K562 (cell line): Measurements from ENCODE around the gene CPEB1. TPM values are rescaled to one million over a fixed set of nuclear protein-coding genes. Genes with fewer than 3 reads are reported as not detected.

Experiments
- EP400 ChIP-seq: fragments of 450-650 bp; IDR thresholded peaks from 2 replicates; pipeline ENCODE4 v1.6.1; 2017; ENCODE audit warnings: antibody characterized with exemption, mild to moderate bottlenecking, moderate library complexity
- ETV1 ChIP-seq: fragments of 450-650 bp; conservative IDR thresholded peaks from 2 replicates; pipeline ENCODE4 v1.6.1; 2016; ENCODE audit warnings: missing genetic modification characterization, control low read depth, low read depth, missing compliant biosample characterization
- HNRNPUL1 ChIP-seq: fragments of 200-400 bp; formaldehyde crosslinking; IDR thresholded peaks from 2 replicates; pipeline ENCODE4 v1.6.1; 2017; ENCODE audit warnings: low read length
- KAT7 ChIP-seq: sonication (generic); formaldehyde crosslinking; IDR thresholded peaks from 2 replicates; pipeline ENCODE4 v1.8.0; 2022; ENCODE audit warnings: missing genetic modification reagents, mild to moderate bottlenecking, borderline replicate concordance
- KDM4B ChIP-seq, 2 experiments: fragments of 450-650 bp in 1 of 2; sonication (generic) in 1 of 2; IDR thresholded peaks; 2 replicates each; pipeline ENCODE4 v1.6.1; 2016 to 2017; ENCODE audit warnings: borderline replicate concordance in 2 of 2, antibody characterized with exemption in 1 of 2, low read depth in 1 of 2, mild to moderate bottlenecking in 1 of 2
- NUFIP1 ChIP-seq: fragments of 450-650 bp; IDR thresholded peaks from 2 replicates; pipeline ENCODE4 v1.6.1; 2018; ENCODE audit not compliant: partially characterized antibody
- TBL1XR1 ChIP-seq, 2 experiments: IDR thresholded peaks; 2 replicates each; pipeline ENCODE4 v1.6.1; 2012; ENCODE audit warnings: improper control_type of control experiment in 2 of 2, low read length in 2 of 2, mild to moderate bottlenecking in 1 of 2
- ZNF282 ChIP-seq: sonication (generic); formaldehyde crosslinking; IDR thresholded peaks from 2 replicates; pipeline ENCODE4 v1.8.1; 2023; ENCODE audit warnings: missing genetic modification reagents
- ZNF347 ChIP-seq: fragments of 450-650 bp; formaldehyde crosslinking; IDR thresholded peaks from 2 replicates; pipeline ENCODE4 v1.4.0; 2020; ENCODE audit warnings: low read depth, mild to moderate bottlenecking, moderate library complexity
- polyA plus RNA-seq, 8 experiments: library from polyadenylated mRNA; depleted of rRNA in 4 of 8; stranded (reverse) in 5 of 8; unstranded in 3 of 8; fragments of >200 nt; fragmentation: Nextera tagmentation in 2 of 8; fragmentation: Illumina TruSeq in 1 of 8; extraction: Ambion mirVana in 2 of 8; extraction: Trizol in 1 of 8; gene quantifications; 2 replicates each; pipeline versions ENCODE4 v1.2.1 to v1.2.3, GENCODE V29; 2011 to 2014; ENCODE audit warnings: inconsistent platforms in 1 of 8, missing spikeins in 1 of 8
- total RNA-seq, 7 experiments: library from RNA; depleted of rRNA in 6 of 7; stranded (reverse); fragments of >200 nt in 6 of 7; fragmentation: Illumina TruSeq in 2 of 7; extraction: Trizol in 2 of 7; gene quantifications; 2 replicates each; pipeline versions ENCODE4 v1.2.1 to v1.2.3, GENCODE V29; 2011 to 2021; ENCODE audit warnings: low replicate concordance in 1 of 7
- TF ChIP-seq, protein P1 (sequence below): fragments of 450-650 bp; IDR thresholded peaks from 2 replicates; pipeline ENCODE4 v1.6.1; 2016; ENCODE audit warnings: low read depth
- TF ChIP-seq, protein P2 (sequence below), 2 experiments: fragments of 450-650 bp; conservative IDR thresholded peaks; 2 replicates each; pipeline ENCODE4 v1.6.1; 2017; ENCODE audit warnings: mild to moderate bottlenecking in 2 of 2, moderate library complexity in 2 of 2
- TF ChIP-seq, protein P3 (sequence below): fragments of 450-650 bp; IDR thresholded peaks from 2 replicates; pipeline ENCODE4 v1.6.1; 2017; ENCODE audit warnings: antibody characterized with exemption, mild to moderate bottlenecking

The CPEB1 gene
- total and polyA plus RNA-seq, 9 of the 15 experiments (the other 6 are each of a cell fraction or from before 2014, with no cell fraction given), result 2.2 to 13.4 (median 9.7) TPM

DNA sequence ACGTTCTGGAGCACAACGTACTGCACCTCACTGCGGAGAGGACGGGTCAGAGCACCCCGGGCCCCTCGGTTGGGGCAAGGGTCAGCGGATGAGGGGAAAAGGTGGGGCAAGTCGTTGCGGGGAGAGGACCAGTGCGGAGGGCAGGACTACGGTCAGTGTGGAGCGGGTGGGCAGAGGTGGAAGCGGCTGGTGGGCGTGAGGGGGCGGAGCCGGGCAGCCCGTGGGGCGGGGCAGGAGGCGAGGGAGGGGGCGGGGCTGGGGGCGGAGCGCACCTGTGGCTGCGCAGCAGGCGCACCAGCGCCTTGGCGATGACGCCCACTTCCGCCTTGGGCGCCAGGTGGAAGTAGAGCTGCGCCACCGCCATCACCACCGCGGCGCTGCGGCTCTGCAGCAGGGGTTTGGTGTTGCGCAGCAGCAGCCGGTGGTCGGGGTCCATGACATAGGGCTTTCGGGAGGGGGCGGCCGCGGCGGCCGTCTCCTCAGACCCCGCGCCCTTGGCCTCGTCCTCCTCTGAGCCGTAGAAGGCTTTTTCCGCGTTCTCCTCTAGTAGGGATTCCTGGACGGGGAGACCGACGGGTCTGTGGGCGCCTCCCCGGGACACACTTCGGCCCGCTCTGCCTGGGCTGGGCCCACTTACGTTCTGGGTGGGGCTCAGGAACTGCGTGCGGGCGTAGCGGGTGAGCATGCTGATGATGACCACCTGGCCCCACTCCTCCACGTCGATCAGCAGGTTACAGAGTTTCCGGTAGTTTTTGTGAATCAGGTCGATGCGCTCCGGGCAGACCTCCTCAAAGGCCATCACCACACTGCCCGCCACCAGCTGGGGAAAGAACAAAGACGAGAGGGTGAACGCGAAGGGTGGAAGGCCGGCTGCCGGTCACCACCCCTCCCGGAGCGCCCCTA lies 33.3 kb upstream of the CPEB1 start (continued):
- TF ChIP-seq, protein P1, sequence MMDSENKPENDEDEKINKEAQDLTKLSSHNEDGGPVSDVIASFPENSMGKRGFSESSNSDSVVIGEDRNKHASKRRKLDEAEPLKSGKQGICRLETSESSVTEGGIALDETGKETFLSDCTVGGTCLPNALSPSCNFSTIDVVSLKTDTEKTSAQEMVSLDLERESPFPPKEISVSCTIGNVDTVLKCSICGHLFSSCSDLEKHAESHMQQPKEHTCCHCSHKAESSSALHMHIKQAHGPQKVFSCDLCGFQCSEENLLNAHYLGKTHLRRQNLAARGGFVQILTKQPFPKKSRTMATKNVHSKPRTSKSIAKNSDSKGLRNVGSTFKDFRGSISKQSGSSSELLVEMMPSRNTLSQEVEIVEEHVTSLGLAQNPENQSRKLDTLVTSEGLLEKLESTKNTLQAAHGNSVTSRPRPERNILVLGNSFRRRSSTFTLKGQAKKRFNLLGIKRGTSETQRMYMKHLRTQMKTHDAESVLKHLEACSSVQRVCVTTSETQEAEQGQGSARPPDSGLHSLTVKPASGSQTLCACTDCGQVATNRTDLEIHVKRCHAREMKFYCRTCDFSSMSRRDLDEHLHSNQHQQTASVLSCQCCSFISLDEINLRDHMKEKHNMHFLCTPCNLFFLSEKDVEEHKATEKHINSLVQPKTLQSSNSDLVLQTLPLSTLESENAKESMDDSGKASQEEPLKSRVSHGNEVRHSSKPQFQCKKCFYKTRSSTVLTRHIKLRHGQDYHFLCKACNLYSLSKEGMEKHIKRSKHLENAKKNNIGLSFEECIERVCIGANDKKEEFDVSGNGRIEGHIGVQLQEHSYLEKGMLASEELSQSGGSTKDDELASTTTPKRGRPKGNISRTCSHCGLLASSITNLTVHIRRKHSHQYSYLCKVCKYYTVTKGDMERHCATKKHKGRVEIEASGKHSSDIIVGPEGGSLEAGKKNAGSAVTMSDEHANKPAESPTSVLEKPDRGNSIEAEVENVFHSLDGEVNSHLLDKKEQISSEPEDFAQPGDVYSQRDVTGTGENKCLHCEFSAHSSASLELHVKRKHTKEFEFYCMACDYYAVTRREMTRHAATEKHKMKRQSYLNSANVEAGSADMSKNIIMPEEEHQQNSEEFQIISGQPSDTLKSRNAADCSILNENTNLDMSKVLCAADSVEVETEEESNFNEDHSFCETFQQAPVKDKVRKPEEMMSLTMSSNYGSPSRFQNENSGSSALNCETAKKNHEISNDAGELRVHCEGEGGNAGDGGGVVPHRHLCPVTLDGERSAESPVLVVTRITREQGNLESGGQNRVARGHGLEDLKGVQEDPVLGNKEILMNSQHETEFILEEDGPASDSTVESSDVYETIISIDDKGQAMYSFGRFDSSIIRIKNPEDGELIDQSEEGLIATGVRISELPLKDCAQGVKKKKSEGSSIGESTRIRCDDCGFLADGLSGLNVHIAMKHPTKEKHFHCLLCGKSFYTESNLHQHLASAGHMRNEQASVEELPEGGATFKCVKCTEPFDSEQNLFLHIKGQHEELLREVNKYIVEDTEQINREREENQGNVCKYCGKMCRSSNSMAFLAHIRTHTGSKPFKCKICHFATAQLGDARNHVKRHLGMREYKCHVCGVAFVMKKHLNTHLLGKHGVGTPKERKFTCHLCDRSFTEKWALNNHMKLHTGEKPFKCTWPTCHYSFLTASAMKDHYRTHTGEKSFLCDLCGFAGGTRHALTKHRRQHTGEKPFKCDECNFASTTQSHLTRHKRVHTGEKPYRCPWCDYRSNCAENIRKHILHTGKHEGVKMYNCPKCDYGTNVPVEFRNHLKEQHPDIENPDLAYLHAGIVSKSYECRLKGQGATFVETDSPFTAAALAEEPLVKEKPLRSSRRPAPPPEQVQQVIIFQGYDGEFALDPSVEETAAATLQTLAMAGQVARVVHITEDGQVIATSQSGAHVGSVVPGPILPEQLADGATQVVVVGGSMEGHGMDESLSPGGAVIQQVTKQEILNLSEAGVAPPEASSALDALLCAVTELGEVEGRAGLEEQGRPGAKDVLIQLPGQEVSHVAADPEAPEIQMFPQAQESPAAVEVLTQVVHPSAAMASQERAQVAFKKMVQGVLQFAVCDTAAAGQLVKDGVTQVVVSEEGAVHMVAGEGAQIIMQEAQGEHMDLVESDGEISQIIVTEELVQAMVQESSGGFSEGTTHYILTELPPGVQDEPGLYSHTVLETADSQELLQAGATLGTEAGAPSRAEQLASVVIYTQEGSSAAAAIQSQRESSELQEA, result no peak
- TF ChIP-seq ZNF282 (CRISPR knock-in tag) (no peak), TBL1XR1 (IDR thresholded peaks at IDR 0.05; ENCODE audit: low read length in 2 of 2) (no peak), KDM4B (IDR thresholded peaks at IDR 0.05; ENCODE audit: borderline replicate concordance in 2 of 2, low read depth in 1 of 2) (0 out of 4 replicates have a peak, but pooled peaks of 1 of the 2 experiments have one; percentile 15), HNRNPUL1 (no peak), KAT7 (CRISPR knock-in tag) (no peak), ETV1 (no peak), ZNF347 (CRISPR knock-in tag) (no peak), EP400 (peak; percentile 87), NUFIP1 (no peak)
- TF ChIP-seq, protein P2, sequence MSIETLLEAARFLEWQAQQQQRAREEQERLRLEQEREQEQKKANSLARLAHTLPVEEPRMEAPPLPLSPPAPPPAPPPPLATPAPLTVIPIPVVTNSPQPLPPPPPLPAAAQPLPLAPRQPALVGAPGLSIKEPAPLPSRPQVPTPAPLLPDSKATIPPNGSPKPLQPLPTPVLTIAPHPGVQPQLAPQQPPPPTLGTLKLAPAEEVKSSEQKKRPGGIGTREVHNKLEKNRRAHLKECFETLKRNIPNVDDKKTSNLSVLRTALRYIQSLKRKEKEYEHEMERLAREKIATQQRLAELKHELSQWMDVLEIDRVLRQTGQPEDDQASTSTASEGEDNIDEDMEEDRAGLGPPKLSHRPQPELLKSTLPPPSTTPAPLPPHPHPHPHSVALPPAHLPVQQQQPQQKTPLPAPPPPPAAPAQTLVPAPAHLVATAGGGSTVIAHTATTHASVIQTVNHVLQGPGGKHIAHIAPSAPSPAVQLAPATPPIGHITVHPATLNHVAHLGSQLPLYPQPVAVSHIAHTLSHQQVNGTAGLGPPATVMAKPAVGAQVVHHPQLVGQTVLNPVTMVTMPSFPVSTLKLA (conservative IDR thresholded peaks at IDR 0.05), result peak; percentile 49 to 73; a peak in 3 of 4 replicates
- TF ChIP-seq, protein P3, sequence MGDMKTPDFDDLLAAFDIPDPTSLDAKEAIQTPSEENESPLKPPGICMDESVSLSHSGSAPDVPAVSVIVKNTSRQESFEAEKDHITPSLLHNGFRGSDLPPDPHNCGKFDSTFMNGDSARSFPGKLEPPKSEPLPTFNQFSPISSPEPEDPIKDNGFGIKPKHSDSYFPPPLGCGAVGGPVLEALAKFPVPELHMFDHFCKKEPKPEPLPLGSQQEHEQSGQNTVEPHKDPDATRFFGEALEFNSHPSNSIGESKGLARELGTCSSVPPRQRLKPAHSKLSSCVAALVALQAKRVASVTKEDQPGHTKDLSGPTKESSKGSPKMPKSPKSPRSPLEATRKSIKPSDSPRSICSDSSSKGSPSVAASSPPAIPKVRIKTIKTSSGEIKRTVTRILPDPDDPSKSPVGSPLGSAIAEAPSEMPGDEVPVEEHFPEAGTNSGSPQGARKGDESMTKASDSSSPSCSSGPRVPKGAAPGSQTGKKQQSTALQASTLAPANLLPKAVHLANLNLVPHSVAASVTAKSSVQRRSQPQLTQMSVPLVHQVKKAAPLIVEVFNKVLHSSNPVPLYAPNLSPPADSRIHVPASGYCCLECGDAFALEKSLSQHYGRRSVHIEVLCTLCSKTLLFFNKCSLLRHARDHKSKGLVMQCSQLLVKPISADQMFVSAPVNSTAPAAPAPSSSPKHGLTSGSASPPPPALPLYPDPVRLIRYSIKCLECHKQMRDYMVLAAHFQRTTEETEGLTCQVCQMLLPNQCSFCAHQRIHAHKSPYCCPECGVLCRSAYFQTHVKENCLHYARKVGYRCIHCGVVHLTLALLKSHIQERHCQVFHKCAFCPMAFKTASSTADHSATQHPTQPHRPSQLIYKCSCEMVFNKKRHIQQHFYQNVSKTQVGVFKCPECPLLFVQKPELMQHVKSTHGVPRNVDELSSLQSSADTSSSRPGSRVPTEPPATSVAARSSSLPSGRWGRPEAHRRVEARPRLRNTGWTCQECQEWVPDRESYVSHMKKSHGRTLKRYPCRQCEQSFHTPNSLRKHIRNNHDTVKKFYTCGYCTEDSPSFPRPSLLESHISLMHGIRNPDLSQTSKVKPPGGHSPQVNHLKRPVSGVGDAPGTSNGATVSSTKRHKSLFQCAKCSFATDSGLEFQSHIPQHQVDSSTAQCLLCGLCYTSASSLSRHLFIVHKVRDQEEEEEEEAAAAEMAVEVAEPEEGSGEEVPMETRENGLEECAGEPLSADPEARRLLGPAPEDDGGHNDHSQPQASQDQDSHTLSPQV, result no peak
